Fibroblast of mammary gland (primary cell): ENCODE measurements around the gene SLC39A6.

Experiments
- DNase-seq: peaks from one replicate; pipeline ENCODE4 v3.0.0-alpha.2; 2010; ENCODE audit warnings: low read depth
- H3K4me3 ChIP-seq: 2 replicates; pipeline ENCODE4 v1.5.1; 2011; ENCODE audit warnings: low read depth, mild to moderate bottlenecking, low read length, moderate library complexity; ENCODE audit not compliant: control insufficient read depth
- TF ChIP-seq, protein P1 (sequence below): conservative IDR thresholded peaks from 2 replicates; pipeline ENCODE4 v1.5.1; 2011; ENCODE audit warnings: low read depth, low read length, inconsistent platforms; ENCODE audit not compliant: control insufficient read depth, insufficient read depth

The SLC39A6 gene

GRCh38 chr18:36141576-36141975 is 12.4 kb upstream of the SLC39A6 start:
- TF ChIP-seq, protein P1, sequence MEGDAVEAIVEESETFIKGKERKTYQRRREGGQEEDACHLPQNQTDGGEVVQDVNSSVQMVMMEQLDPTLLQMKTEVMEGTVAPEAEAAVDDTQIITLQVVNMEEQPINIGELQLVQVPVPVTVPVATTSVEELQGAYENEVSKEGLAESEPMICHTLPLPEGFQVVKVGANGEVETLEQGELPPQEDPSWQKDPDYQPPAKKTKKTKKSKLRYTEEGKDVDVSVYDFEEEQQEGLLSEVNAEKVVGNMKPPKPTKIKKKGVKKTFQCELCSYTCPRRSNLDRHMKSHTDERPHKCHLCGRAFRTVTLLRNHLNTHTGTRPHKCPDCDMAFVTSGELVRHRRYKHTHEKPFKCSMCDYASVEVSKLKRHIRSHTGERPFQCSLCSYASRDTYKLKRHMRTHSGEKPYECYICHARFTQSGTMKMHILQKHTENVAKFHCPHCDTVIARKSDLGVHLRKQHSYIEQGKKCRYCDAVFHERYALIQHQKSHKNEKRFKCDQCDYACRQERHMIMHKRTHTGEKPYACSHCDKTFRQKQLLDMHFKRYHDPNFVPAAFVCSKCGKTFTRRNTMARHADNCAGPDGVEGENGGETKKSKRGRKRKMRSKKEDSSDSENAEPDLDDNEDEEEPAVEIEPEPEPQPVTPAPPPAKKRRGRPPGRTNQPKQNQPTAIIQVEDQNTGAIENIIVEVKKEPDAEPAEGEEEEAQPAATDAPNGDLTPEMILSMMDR = no peak
- DNase-seq = no peak
- H3K4me3 ChIP-seq = no peak overlapping the region

DNA sequence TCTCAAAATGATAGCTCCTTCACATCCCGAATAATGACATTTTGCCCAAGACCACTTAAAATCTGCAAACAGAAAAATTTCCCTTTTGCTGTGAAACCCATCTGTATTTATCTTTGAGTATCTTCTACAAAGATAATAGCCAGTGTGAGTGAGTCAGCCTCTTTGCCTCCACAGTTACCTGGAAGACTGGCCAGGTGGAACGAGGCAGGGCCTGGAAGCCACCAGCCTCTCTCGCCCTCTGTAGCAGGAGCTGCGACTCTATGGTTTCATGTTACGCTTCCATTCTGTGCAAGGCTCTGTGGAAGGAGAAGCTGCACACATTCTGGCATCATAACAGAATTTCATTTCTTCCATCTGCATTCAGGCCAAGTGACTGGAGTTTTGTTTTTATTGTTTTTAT is 10.1 kb upstream of the SLC39A6 start:
- no peak overlapping the region for H3K4me3 ChIP-seq
- DNase-seq = no peak
- TF ChIP-seq, protein P1 = no peak

DNA sequence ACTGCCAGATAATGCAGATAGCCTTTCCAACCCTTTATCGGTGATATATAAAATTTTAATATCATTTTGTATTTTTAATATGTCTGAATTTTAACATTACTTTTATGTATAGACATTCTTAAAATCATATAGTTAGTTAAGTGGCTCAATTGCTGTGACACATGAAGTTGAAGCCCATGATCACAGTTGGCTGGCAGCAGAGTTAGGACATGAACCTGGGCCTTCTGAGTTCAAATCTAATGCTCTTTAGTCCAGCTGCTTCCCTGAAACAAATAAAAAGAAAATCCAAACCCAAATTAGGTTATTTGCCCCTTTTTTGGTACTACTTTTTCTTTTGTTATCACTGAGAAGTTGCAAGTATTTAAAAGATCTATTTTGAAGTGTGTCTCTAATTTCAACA is 6.1 kb upstream of the SLC39A6 start:
- DNase-seq = no peak
- TF ChIP-seq, protein P1 = no peak
- no peak overlapping the region for H3K4me3 ChIP-seq

DNA sequence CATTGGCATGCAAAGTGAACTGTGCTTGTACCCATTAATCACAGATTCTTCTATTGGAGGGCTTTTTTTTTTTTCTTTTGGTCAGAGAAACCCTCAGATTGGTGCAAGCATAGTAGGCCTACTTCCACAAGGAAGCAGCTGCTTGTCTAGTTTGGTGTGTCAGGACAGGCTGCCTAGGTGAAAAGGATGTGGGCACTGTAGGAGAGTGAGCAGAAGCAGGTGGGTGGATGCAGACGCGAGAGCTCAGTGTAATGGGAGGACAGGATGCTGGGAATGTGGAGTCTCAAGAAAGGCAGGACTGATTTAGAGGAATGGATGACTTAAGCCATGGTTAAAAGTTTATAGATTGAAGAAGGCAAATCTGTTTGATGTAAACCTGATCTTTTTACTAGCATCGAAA is 3.6 kb upstream of the SLC39A6 start:
- no peak for DNase-seq
- no peak overlapping the region for H3K4me3 ChIP-seq
- TF ChIP-seq, protein P1 = no peak

DNA sequence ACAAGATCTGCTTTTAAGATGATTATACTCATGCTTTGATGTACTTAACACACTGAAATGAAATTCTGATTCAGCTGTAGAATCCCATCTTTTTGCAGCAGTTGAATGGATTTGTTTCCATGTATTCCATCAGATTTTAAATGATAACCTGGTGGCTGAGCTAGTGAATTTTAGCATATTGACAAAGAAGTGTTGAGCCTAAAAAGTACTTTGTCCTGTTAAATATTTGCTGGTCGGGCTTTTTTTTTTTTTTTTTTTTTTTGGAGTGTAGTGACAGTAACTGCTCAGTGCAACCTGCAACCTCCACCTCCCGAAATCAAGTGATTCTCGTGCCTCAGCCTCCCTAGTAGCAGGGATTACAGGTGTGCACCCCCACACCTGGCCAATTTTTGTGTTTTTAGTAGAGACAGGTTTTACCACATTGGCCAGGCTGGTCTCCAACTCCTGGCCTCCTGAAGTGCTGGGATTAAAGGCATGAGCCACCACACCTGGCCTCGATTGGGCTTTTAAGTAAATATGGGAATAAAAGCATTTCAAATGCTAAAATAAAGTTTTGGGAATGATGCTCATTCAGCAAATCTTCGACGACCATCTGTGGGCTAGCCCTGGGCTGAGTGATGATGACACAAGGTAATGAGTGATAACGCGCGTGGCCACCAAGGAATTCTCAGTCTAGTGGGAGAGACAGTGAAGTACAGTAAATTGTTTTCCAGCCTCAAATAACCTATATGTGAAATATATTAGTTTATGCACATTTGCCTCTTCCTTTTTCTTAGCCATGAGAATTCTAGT is 2.7 kb upstream of the SLC39A6 start:
- peak overlapping the region; percentile 12 for H3K4me3 ChIP-seq
- DNase-seq = no peak
- TF ChIP-seq, protein P1 = no peak

DNA sequence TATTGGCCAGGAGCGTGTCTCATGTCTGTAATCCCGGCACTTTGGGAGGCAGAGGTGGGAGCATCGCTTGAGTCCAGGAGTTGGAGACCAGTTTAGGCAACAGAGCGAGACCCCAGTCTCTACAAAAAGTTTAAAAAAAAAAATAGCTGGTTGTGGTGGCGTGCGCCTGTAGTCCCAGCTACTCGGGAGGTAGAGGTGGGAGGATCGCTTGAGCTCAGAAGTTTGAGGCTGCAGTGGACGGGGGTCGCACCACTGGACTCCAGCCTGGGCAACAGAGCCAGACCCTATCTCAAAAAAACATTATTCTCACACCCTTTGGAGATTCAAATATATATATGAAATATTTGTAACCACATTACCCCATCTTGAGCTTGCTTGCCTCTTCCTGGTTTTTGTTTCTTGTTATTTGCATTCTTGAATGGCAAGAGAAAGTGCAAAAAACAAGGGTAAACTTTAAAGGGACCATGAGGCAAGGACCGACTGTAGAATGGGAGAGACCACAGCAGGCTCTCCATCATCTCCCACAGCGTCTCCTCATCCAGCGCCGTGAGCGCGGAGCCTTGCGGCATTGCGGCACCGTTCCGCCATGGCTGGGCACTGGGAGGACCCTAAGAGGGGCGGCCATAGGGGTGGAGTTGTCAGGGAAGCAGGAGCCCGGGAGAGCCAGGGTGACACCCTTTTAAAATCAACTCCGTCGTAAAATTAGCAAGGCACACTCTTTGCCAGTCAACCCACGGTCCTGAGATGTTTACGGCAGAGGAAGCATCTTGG is 1.9 kb upstream of the SLC39A6 start:
- peak overlapping the region; percentile 98 for H3K4me3 ChIP-seq
- TF ChIP-seq, protein P1 = no peak
- DNase-seq = no peak
